ENCODE measurements around the gene MEGF11. TPM values are rescaled to one million over a fixed set of nuclear protein-coding genes. Genes with fewer than 3 reads are reported as not detected.

Gene MEGF11
- total RNA-seq, 1 donor from 2014 or later, result not detected

DNA sequence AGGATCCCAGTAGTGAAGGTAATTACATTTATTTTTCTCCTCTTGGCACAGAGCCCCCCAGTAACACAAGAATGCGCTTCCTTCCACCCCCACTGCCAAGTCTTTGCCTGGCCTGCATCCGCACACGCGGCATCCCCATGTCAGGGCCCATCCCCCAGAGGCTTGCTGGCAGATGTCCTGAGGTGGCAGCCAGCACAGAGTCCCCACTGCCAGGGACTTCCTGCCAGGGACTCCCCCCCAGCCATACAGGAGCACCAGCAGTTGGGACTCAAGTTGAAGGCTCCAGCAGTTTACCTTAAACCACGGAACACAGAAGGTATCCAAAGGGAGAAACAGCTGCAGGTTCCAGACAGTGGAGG, 41.0 kb downstream of the MEGF11 start:
- Mint-ChIP-seq H3K27ac (ENCODE audit: unreplicated experiment) (no peak overlapping the region), H3K4me3 (ENCODE audit: unreplicated experiment) (no peak overlapping the region), H3K36me3 (ENCODE audit: low read depth) (no peaks in the 10 kb centered on the region), H3K27me3 (ENCODE audit: low read depth) (peaks cover 16% of the 10 kb centered on the region), H3K4me1 (ENCODE audit: low read depth) (no peaks in the 10 kb centered on the region), H3K9me3 (ENCODE audit: low read depth) (no peaks in the 10 kb centered on the region)
- TF ChIP-seq, protein P1, sequence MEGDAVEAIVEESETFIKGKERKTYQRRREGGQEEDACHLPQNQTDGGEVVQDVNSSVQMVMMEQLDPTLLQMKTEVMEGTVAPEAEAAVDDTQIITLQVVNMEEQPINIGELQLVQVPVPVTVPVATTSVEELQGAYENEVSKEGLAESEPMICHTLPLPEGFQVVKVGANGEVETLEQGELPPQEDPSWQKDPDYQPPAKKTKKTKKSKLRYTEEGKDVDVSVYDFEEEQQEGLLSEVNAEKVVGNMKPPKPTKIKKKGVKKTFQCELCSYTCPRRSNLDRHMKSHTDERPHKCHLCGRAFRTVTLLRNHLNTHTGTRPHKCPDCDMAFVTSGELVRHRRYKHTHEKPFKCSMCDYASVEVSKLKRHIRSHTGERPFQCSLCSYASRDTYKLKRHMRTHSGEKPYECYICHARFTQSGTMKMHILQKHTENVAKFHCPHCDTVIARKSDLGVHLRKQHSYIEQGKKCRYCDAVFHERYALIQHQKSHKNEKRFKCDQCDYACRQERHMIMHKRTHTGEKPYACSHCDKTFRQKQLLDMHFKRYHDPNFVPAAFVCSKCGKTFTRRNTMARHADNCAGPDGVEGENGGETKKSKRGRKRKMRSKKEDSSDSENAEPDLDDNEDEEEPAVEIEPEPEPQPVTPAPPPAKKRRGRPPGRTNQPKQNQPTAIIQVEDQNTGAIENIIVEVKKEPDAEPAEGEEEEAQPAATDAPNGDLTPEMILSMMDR (IDR thresholded peaks at IDR 0.05), result no peak
- DNase-seq (ENCODE audit: low spot score), result no peak

DNA sequence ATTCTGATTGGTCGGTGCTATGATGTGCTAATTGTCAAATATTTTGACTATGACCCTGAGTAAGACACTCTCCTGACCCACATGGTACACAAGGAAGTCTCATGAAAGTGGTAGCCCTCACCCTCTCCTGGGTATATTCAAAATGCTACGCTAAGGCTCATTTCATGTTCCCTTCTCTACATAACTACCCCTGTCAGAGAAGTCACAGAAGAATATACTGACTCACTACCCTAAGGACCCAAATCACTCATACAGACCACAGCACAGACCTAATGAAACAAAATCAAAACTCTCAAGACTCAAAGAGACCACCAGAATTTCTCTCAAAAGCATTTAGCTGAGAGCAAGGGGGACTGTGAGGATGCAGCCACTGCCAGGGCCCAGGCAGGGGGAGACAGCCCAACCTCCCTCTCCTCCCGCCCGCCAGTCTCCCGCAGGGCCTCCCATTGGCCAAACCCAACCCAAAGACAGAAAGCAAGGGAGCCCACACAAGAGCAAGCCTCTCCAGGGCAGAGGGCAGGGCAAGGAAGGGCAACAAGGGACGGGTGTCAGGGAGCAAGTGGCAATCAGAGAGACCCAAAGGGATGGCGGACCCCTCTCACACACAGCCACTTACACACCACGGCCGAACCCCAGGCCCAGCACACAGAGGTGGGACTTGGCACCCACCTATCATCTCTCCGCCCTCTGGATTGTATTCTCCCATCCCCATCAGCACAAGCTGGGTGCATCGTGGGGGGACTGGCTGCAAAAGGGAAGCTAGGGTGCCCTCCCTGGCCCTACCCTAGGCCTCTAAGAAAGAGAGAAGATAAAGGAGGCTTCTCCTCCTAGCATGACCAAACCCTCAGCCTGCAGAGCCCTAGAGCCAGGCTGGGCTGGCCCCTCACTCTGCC, 41.6 kb downstream of the MEGF11 start:
- no peak for DNase-seq (ENCODE audit: low spot score)
- Mint-ChIP-seq H3K36me3 (ENCODE audit: low read depth) (no peaks in the 10 kb centered on the region), H3K9me3 (ENCODE audit: low read depth) (peaks cover 6% of the 10 kb centered on the region), H3K27ac (ENCODE audit: unreplicated experiment) (no peak overlapping the region), H3K4me1 (ENCODE audit: low read depth) (no peaks in the 10 kb centered on the region), H3K27me3 (ENCODE audit: low read depth) (peaks cover 22% of the 10 kb centered on the region), H3K4me3 (ENCODE audit: unreplicated experiment) (no peak overlapping the region)
- TF ChIP-seq, protein P1 (IDR thresholded peaks at IDR 0.05), result no peak

DNA sequence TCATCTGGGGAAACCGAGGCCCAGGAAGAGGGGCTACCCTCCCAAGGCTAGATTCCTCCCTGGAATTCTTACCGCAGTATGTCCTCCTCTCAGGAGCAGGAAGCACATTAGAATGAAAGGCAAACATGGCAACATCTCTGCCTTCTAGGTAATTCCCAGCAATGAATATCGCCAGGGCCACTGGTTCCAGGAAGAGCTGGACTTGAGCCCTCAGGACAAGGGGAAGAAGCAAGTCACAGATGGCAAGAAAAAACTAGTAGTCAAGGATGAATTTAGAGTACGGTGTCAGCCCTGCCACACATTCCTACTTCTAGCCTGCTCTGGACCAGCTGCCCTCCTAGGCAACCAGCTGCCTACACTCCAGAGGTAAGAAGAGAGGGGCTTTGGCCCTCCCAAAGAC, 42.9 kb downstream of the MEGF11 start:
- H3K4me1 Mint-ChIP-seq (ENCODE audit: low read depth), result no peaks in the 10 kb centered on the region
- H3K4me3 Mint-ChIP-seq (ENCODE audit: unreplicated experiment), result no peak overlapping the region
- no peaks in the 10 kb centered on the region for H3K36me3 Mint-ChIP-seq (ENCODE audit: low read depth)
- TF ChIP-seq, protein P1 (IDR thresholded peaks at IDR 0.05), result no peak
- H3K27me3 Mint-ChIP-seq (ENCODE audit: low read depth), result peaks cover 29% of the 10 kb centered on the region
- DNase-seq (ENCODE audit: low spot score), result no peak
- H3K9me3 Mint-ChIP-seq (ENCODE audit: low read depth), result peaks cover 12% of the 10 kb centered on the region
- H3K27ac Mint-ChIP-seq (ENCODE audit: unreplicated experiment), result no peak overlapping the region

DNA sequence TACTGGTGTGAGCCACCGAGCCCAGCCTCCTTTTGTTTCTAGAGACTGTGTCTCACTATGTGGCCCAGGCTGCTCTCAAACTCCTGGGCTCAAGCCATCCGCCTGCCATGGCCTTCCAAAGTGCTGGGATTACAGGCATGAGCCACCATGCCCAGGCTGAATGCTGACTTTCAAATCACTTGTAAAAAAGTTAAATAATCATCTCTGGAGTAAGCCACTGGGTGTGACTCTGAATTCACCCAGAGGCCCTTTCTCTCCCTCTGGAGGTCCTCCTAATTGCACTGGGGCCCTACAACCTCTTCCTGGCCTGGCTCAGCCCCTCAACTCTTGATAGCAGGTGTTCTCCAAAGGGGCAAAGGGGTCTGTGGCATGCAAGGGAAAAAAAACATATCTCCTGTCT, 54.8 kb downstream of the MEGF11 start:
- H3K4me1 Mint-ChIP-seq (ENCODE audit: low read depth), result no peaks in the 10 kb centered on the region
- no peaks in the 10 kb centered on the region for H3K36me3 Mint-ChIP-seq (ENCODE audit: low read depth)
- TF ChIP-seq, protein P1 (IDR thresholded peaks at IDR 0.05), result no peak
- peaks cover 30% of the 10 kb centered on the region for H3K27me3 Mint-ChIP-seq (ENCODE audit: low read depth)
- no peak overlapping the region for H3K27ac Mint-ChIP-seq (ENCODE audit: unreplicated experiment)
- DNase-seq (ENCODE audit: low spot score), result no peak
- H3K4me3 Mint-ChIP-seq (ENCODE audit: unreplicated experiment), result no peak overlapping the region
- H3K9me3 Mint-ChIP-seq (ENCODE audit: low read depth), result no peaks in the 10 kb centered on the region

DNA sequence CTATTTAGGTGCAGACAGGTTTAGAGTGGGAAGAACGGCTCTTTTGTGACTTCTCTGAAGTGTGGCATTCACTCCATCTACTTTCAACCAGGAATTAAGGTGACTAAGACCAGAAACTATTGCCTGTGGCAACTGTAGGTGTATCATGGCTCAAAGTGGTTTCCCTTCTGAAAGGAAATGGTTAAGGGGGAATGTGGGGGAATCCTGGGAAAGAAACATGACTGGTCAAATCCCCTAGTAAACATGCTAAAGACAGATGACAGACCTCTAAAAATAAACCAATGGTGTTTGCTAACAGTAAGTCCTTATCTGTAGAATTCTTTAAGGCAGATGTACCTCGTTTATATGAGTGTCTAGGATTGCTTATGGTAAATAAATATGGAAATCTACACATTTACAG, 56.9 kb downstream of the MEGF11 start:
- H3K36me3 Mint-ChIP-seq (ENCODE audit: low read depth), result no peaks in the 10 kb centered on the region
- H3K9me3 Mint-ChIP-seq (ENCODE audit: low read depth), result no peaks in the 10 kb centered on the region
- H3K27ac Mint-ChIP-seq (ENCODE audit: unreplicated experiment), result no peak overlapping the region
- peaks cover 26% of the 10 kb centered on the region for H3K27me3 Mint-ChIP-seq (ENCODE audit: low read depth)
- no peak overlapping the region for H3K4me3 Mint-ChIP-seq (ENCODE audit: unreplicated experiment)
- TF ChIP-seq, protein P1 (IDR thresholded peaks at IDR 0.05), result no peak
- H3K4me1 Mint-ChIP-seq (ENCODE audit: low read depth), result no peaks in the 10 kb centered on the region
- DNase-seq (ENCODE audit: low spot score), result no peak
